Endodermal cell (in vitro differentiated cells): ENCODE results near the gene MMP28. TPM values are rescaled to one million over a fixed set of nuclear protein-coding genes. Genes with fewer than 3 reads are reported as not detected.

Source experiments
- DNase-seq: peaks from one replicate; pipeline ENCODE4 v3.0.0-alpha.2; 2017
- H3K27ac ChIP-seq: 2 replicates; pipeline ENCODE4 v1.5.1; 2013; ENCODE audit warnings: mild to moderate bottlenecking, low read depth, low read length, moderate library complexity
- H3K27me3 ChIP-seq: 2 replicates; pipeline ENCODE4 v1.6.1; 2013; ENCODE audit warnings: mild to moderate bottlenecking, low read length, moderate library complexity; ENCODE audit not compliant: insufficient read depth, control insufficient read depth, poor library complexity, severe bottlenecking
- H3K36me3 ChIP-seq: 2 replicates; pipeline ENCODE4 v1.7.0; 2013; ENCODE audit warnings: mild to moderate bottlenecking, low read length, moderate library complexity; ENCODE audit not compliant: control insufficient read depth, insufficient read depth
- H3K4me1 ChIP-seq: one replicate; pipeline ENCODE4 v1.7.0; 2013; ENCODE audit warnings: low read length; ENCODE audit not compliant: control insufficient read depth, insufficient read depth
- H3K4me3 ChIP-seq: 2 replicates; pipeline ENCODE4 v1.5.1; 2013; ENCODE audit warnings: mild to moderate bottlenecking, low read length, moderate library complexity
- H3K9ac ChIP-seq: 2 replicates; pipeline ENCODE4 v1.6.1; 2013; ENCODE audit warnings: mild to moderate bottlenecking, low read length, moderate library complexity; ENCODE audit not compliant: poor library complexity, severe bottlenecking; ENCODE audit errors: extremely low read depth
- H3K9me3 ChIP-seq: 2 replicates; pipeline ENCODE4 v1.6.1; 2013; ENCODE audit warnings: mild to moderate bottlenecking, low read length, moderate library complexity; ENCODE audit not compliant: control insufficient read depth
- H3K27ac Mint-ChIP-seq: 2 replicates; pipeline ENCODE4 v1.8.0; 2020; ENCODE audit warnings: mixed read lengths
- H3K27me3 Mint-ChIP-seq: 2 replicates; pipeline ENCODE4 v1.8.0; 2021; ENCODE audit warnings: mild to moderate bottlenecking, mixed read lengths; ENCODE audit not compliant: insufficient read depth
- H3K36me3 Mint-ChIP-seq: 2 replicates; pipeline ENCODE4 v1.8.0; 2020; ENCODE audit warnings: low read depth, mixed read lengths
- H3K4me1 Mint-ChIP-seq: 2 replicates; pipeline ENCODE4 v1.8.0; 2020; ENCODE audit warnings: mixed read lengths
- H3K4me3 Mint-ChIP-seq: 2 replicates; pipeline ENCODE4 v1.8.0; 2020; ENCODE audit warnings: mild to moderate bottlenecking, moderate library complexity, mixed read lengths
- H3K9me3 Mint-ChIP-seq: 2 replicates; pipeline ENCODE4 v1.8.0; 2020; ENCODE audit warnings: mild to moderate bottlenecking, mixed read lengths
- CTCF ChIP-seq: fragments of 200-600 bp; sonication (generic); conservative IDR thresholded peaks from 2 replicates; pipeline ENCODE4 v1.5.0; 2021; ENCODE audit warnings: antibody characterized with exemption, mild to moderate bottlenecking
- WGBS, 2 experiments: methylation state at CpG; one replicate each; pipeline versions ENCODE4 v1.1.5 to v1.1.7; 2013; ENCODE audit warnings: missing lambda C conversion rate in 2 of 2, mixed read lengths in 1 of 2; ENCODE audit not compliant: insufficient coverage in 1 of 2, insufficient read length in 1 of 2; 5-methylcytosine and 5-hydroxymethylcytosine counted together
- total RNA-seq, 2 donors: library from RNA; stranded (reverse); fragmentation: NEBNext Ultra II Directional in 1 of 2; extraction: Animal tissue kit (Norgen Biotek cat#: 25700) in 1 of 2; gene quantifications; 2 replicates in 1 of 2; 3 replicates in 1 of 2; pipeline ENCODE4 v1.2.1, GENCODE V29; 2021

The MMP28 gene
- total RNA-seq, 2 donors from 2014 or later = not detected

GRCh38 chr17:35761601-35762000, 33.8 kb downstream of the MMP28 start:
- no peaks in the 10 kb centered on the region for H3K36me3 ChIP-seq
- no peaks in the 10 kb centered on the region for H3K9me3 Mint-ChIP-seq
- no peak for TF ChIP-seq CTCF
- no peaks in the 10 kb centered on the region for H3K36me3 Mint-ChIP-seq
- H3K4me3 ChIP-seq = no peak overlapping the region
- DNase-seq = no peak
- H3K4me1 ChIP-seq = no peaks in the 10 kb centered on the region
- peaks cover 17% of the 10 kb centered on the region for H3K27me3 Mint-ChIP-seq
- H3K9ac ChIP-seq = no peak overlapping the region
- H3K4me1 Mint-ChIP-seq = peaks cover 6% of the 10 kb centered on the region
- no peak overlapping the region for H3K27ac Mint-ChIP-seq
- no peaks in the 10 kb centered on the region for H3K9me3 ChIP-seq
- no peak overlapping the region for H3K4me3 Mint-ChIP-seq
- 90 to 91% methylated on average over 5 of the region's 5 CpGs for WGBS, 2 experiments
- H3K27me3 ChIP-seq = no peaks in the 10 kb centered on the region
- no peak overlapping the region for H3K27ac ChIP-seq

GRCh38 chr17:35760587-35760986, 34.9 kb downstream of the MMP28 start, which contains the start of gene C17orf50:
Gene C17orf50, plus strand, starts transcription at chr17:35760887. Its CDS starts 55 bp downstream, at chr17:35760942.
- H3K27me3 Mint-ChIP-seq = peaks cover 11% of the 10 kb centered on the region
- 100% methylated on average over 1 of the region's 1 CpG; no CpG with 5 or more reads in 1 of the 2 experiments for WGBS, 2 experiments

GRCh38 chr17:35757243-35757642, 38.2 kb downstream of the MMP28 start:
- H3K4me3 Mint-ChIP-seq = no peak overlapping the region
- H3K36me3 ChIP-seq = no peaks in the 10 kb centered on the region
- no peaks in the 10 kb centered on the region for H3K9me3 ChIP-seq
- peaks cover 4% of the 10 kb centered on the region for H3K27me3 Mint-ChIP-seq
- no peaks in the 10 kb centered on the region for H3K27me3 ChIP-seq
- no peak overlapping the region for H3K4me3 ChIP-seq
- H3K4me1 Mint-ChIP-seq = no peaks in the 10 kb centered on the region
- no peaks in the 10 kb centered on the region for H3K4me1 ChIP-seq
- TF ChIP-seq CTCF = no peak
- no peak overlapping the region for H3K27ac Mint-ChIP-seq
- DNase-seq = no peak
- no peaks in the 10 kb centered on the region for H3K9me3 Mint-ChIP-seq
- no peak overlapping the region for H3K9ac ChIP-seq
- H3K27ac ChIP-seq = no peak overlapping the region
- H3K36me3 Mint-ChIP-seq = no peaks in the 10 kb centered on the region

More at GRCh38 chr17:35760587-35760986, 34.9 kb downstream of the MMP28 start, which contains the start of gene C17orf50:
- no peak for TF ChIP-seq CTCF
- peaks cover 6% of the 10 kb centered on the region for H3K4me1 Mint-ChIP-seq
- H3K27me3 ChIP-seq = no peaks in the 10 kb centered on the region
- H3K27ac ChIP-seq = no peak within 1 kb of the TSS
- H3K4me3 Mint-ChIP-seq = no peak within 1 kb of the TSS
- H3K36me3 ChIP-seq = no peaks in the 10 kb centered on the region
- no peak within 1 kb of the TSS for H3K9ac ChIP-seq
- H3K9me3 ChIP-seq = no peaks in the 10 kb centered on the region
- H3K4me3 ChIP-seq = no peak within 1 kb of the TSS
- H3K36me3 Mint-ChIP-seq = no peaks in the 10 kb centered on the region
- H3K9me3 Mint-ChIP-seq = no peaks in the 10 kb centered on the region
- DNase-seq = no peak
- H3K4me1 ChIP-seq = no peaks in the 10 kb centered on the region
- H3K27ac Mint-ChIP-seq = no peak within 1 kb of the TSS
